ENCODE data around the gene FSD1.

The FSD1 gene

DNA sequence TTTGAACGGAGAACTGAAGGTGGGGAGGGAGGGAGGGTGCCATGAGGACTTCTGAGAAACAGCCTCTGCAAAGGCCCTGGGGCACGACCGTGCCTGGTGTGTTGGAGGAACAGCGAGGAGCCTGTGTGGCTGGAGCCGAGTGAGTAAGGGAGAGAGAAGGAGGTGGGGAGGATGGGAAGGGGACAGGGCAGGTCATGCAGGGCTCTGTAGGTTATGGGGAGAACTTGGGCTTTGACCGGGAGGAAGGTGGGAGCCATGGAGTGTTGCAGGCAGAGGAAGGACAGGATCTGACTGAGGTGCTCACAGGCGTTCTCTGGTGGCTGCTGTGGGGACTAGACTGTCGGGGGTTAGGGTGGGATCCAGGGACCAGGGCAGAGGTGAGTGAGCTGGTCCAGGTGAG lies 45.7 kb downstream of the FSD1 start:
- Histone ChIP-seq H3K27ac (no peak overlapping the region), H3K4me1 (no peaks in the 10 kb centered on the region), H3K9me3 (no peaks in the 10 kb centered on the region), H3K9ac (no peak overlapping the region), H4K20me1 (no peaks in the 10 kb centered on the region; the same call in 1 of the 2 replicates), H3K36me3 (peaks cover 82% of the 10 kb centered on the region), H3K4me3 (no peak overlapping the region), H3K4me2 (no peak overlapping the region), H3K27me3 (no peaks in the 10 kb centered on the region)
- TF ChIP-seq Cebpa-rat (IDR thresholded peaks at IDR 0.05) = no peak

- Histone ChIP-seq H3K27me3 (no peaks in the 10 kb centered on the region), H3K4me1 (no peaks in the 10 kb centered on the region), H3K9ac (no peak overlapping the region), H4K20me1 (no peaks in the 10 kb centered on the region; the same call in 1 of the 2 replicates), H3K4me3 (no peak overlapping the region), H3K9me3 (no peaks in the 10 kb centered on the region), H3K27ac (no peak overlapping the region), H3K4me2 (no peak overlapping the region), H3K36me3 (peaks cover 84% of the 10 kb centered on the region)
- no peak for TF ChIP-seq Cebpa-rat (IDR thresholded peaks at IDR 0.05)
Observed at GRCh38 chr19:4350726-4351125, 46.3 kb downstream of the FSD1 start.

- H3K27ac ChIP-seq = no peak overlapping the region
- H3K9me3 ChIP-seq = no peaks in the 10 kb centered on the region
- no peak overlapping the region for H3K4me3 ChIP-seq
- H3K36me3 ChIP-seq = peaks cover 85% of the 10 kb centered on the region
- no peak overlapping the region for H3K9ac ChIP-seq
- no peaks in the 10 kb centered on the region; the same call in 1 of the 2 replicates for H4K20me1 ChIP-seq
- no peak overlapping the region for H3K4me2 ChIP-seq
- TF ChIP-seq Cebpa-rat (IDR thresholded peaks at IDR 0.05) = no peak
- H3K4me1 ChIP-seq = no peaks in the 10 kb centered on the region
- no peaks in the 10 kb centered on the region for H3K27me3 ChIP-seq
Observed at GRCh38 chr19:4352701-4353121, 48.3 kb downstream of the FSD1 start.

DNA sequence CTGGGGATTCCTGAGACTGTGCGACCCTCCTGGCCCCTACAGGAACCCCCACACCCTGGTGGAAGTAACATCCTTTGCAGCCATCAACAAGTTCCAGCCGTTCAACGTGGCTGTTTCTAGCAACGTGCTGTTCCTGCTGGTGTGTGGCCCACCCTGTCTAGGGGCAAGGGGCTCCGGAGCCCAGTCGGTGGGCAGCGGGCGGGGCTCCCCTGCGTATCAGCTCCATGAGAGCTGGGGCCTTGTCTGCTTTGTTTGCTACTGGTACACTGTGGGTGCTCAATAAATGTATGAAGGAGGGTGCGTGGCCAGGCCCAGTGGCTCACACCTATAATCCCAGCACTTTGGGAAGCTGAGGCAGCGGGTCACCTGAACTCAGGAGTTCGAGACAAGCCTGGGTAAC lies 49.9 kb downstream of the FSD1 start:
- H4K20me1 ChIP-seq = peaks cover 7% of the 10 kb centered on the region; the same call in 1 of the 2 replicates
- H3K4me1 ChIP-seq = no peaks in the 10 kb centered on the region
- H3K9me3 ChIP-seq = no peaks in the 10 kb centered on the region
- H3K4me2 ChIP-seq = no peak overlapping the region
- H3K9ac ChIP-seq = no peak overlapping the region
- H3K27me3 ChIP-seq = no peaks in the 10 kb centered on the region
- H3K27ac ChIP-seq = no peak overlapping the region
- H3K4me3 ChIP-seq = no peak overlapping the region
- no peak for TF ChIP-seq Cebpa-rat (IDR thresholded peaks at IDR 0.05)
- peaks cover 85% of the 10 kb centered on the region for H3K36me3 ChIP-seq

DNA sequence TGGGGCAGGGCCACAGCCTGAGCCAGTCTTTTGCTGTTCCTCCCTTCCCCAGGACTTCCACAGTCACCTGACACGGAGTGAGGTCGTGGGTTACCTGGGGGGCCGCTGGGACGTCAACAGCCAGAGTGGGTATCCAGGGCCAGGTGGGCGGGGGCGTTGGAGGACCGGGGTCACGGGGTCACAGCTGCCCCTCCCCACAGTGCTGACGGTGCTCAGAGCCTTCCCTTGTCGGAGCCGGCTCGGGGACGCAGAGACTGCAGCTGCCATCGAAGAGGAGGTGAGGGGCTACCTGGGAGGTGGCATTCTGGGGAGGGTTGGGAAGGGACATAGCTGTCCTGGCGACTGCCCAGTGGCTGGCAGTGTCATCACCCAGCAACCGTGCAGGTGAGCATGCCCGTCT lies 50.5 kb downstream of the FSD1 start:
- no peaks in the 10 kb centered on the region for H3K27me3 ChIP-seq
- H3K27ac ChIP-seq = no peak overlapping the region
- H3K4me2 ChIP-seq = no peak overlapping the region
- TF ChIP-seq Cebpa-rat (IDR thresholded peaks at IDR 0.05) = no peak
- H3K4me3 ChIP-seq = no peak overlapping the region
- no peaks in the 10 kb centered on the region for H3K4me1 ChIP-seq
- H3K9ac ChIP-seq = no peak overlapping the region
- peaks cover 85% of the 10 kb centered on the region for H3K36me3 ChIP-seq
- peaks cover 14% of the 10 kb centered on the region for H4K20me1 ChIP-seq
- no peaks in the 10 kb centered on the region for H3K9me3 ChIP-seq

GRCh38 chr19:4357095-4357797 lies 52.8 kb downstream of the FSD1 start:
- Histone ChIP-seq H3K9me3 (no peaks in the 10 kb centered on the region), H3K4me2 (no peak overlapping the region), H3K27me3 (no peaks in the 10 kb centered on the region), H3K4me1 (no peaks in the 10 kb centered on the region), H3K9ac (no peak overlapping the region), H3K4me3 (no peak overlapping the region), H3K27ac (no peak overlapping the region), H4K20me1 (peaks cover 23% of the 10 kb centered on the region), H3K36me3 (peaks cover 95% of the 10 kb centered on the region)
- no peak for TF ChIP-seq Cebpa-rat (IDR thresholded peaks at IDR 0.05)

DNA sequence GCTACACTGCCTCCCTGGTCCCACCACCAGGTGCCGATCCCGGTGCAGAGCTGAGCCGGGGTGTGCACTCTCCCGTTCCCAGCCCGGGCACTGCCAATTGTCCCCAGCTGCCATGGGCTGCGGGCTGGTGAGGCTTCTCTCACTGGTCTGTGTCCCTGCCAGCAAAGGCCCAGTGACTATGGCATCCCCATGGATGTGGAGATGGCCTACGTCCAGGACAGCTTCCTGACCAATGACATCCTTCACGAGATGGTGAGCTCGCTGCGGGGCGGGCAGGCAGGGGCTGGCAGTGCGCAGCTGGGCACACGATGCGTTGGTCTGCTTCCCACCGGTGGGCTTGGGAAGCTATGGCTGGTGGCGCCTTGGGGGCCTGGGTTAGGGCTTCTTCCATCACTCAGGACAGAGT lies 53.5 kb downstream of the FSD1 start:
- Histone ChIP-seq H3K4me3 (no peak overlapping the region), H4K20me1 (peaks cover 23% of the 10 kb centered on the region), H3K36me3 (peaks cover 100% of the 10 kb centered on the region), H3K27me3 (no peaks in the 10 kb centered on the region), H3K4me1 (no peaks in the 10 kb centered on the region), H3K9me3 (no peaks in the 10 kb centered on the region), H3K27ac (no peak overlapping the region), H3K4me2 (no peak overlapping the region), H3K9ac (no peak overlapping the region)
- TF ChIP-seq Cebpa-rat (IDR thresholded peaks at IDR 0.05) = no peak

DNA sequence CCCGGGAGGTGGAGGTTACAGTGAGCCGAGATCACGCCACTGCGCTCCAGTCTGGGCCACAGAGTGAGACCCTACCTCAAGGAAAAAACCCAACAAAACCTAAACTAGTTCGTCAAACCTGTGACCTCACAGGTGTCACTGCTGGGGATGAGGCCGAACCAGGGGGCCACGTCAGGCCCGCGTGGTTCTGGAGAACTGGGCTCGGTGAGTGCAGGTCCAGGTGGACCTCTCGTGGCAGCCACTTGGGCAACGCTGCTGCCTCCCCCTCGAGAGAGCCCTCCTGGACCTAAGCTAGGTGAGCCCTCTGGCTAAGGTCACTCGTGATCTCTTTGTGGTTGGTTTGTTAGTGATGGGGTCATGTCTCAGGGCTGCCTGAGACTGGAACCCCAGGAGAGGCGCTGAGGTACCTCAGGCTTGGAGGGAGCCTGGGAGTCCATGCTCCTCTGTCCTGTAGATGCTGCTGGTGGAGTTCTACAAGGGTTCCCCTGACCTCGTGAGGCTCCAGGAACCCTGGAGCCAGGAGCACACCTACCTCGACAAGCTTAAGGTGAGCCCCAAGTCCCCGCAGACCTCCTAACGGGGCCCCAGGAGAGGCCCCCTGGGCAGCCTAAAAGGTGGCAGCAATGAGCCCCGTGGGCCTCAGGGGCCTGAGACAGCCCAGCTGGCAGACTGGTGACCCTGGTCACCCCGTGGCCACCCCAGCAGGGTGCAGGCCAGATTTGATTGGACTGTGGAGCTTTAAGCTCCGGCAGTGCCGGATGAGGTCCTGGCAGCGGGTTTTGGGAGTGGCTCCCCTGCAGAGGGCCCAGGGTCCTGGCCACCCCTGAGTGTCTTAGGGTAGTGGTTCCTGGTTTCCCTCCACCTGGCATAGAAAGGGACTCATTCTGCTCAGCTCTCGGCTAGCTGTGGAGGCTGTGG lies 54.6 kb downstream of the FSD1 start:
- no peak overlapping the region for H3K9ac ChIP-seq
- peaks cover 100% of the 10 kb centered on the region for H3K36me3 ChIP-seq
- no peak overlapping the region for H3K27ac ChIP-seq
- H3K4me3 ChIP-seq = no peak overlapping the region
- H3K4me2 ChIP-seq = no peak overlapping the region
- no peaks in the 10 kb centered on the region for H3K4me1 ChIP-seq
- peaks cover 27% of the 10 kb centered on the region for H4K20me1 ChIP-seq
- no peaks in the 10 kb centered on the region for H3K9me3 ChIP-seq
- H3K27me3 ChIP-seq = no peaks in the 10 kb centered on the region
- TF ChIP-seq Cebpa-rat (IDR thresholded peaks at IDR 0.05) = no peak

GRCh38 chr19:4359627-4360000 lies 55.2 kb downstream of the FSD1 start:
- no peak overlapping the region for H3K4me3 ChIP-seq
- no peak overlapping the region for H3K9ac ChIP-seq
- peaks cover 28% of the 10 kb centered on the region for H4K20me1 ChIP-seq
- peaks cover 98% of the 10 kb centered on the region for H3K36me3 ChIP-seq
- H3K9me3 ChIP-seq = no peaks in the 10 kb centered on the region
- H3K27ac ChIP-seq = no peak overlapping the region
- no peaks in the 10 kb centered on the region for H3K27me3 ChIP-seq
- H3K4me2 ChIP-seq = no peak overlapping the region
- TF ChIP-seq Cebpa-rat (IDR thresholded peaks at IDR 0.05) = no peak
- no peaks in the 10 kb centered on the region for H3K4me1 ChIP-seq

GRCh38 chr19:4360081-4360569 lies 55.7 kb downstream of the FSD1 start:
- Histone ChIP-seq H3K36me3 (peaks cover 97% of the 10 kb centered on the region), H3K27ac (no peak overlapping the region; the same call in 1 of the 2 replicates), H3K9me3 (no peaks in the 10 kb centered on the region), H3K4me3 (no peak overlapping the region), H3K4me2 (no peak overlapping the region), H3K27me3 (no peaks in the 10 kb centered on the region), H4K20me1 (peaks cover 29% of the 10 kb centered on the region), H3K9ac (peak overlapping the region; percentile 38; the same call in 1 of the 2 replicates), H3K4me1 (peaks cover 2% of the 10 kb centered on the region; the same call in 1 of the 2 replicates)
- no peak for TF ChIP-seq Cebpa-rat (IDR thresholded peaks at IDR 0.05)

Measured in BLaER1 (cell line).